H9 (cell line): ENCODE results near the gene ANKRD35. TPM values are rescaled to one million over a fixed set of nuclear protein-coding genes. Genes with fewer than 3 reads are reported as not detected.

Experiments used
- DNase-seq: peaks from one replicate; pipeline ENCODE4 v3.0.0-alpha.2; 2017
- H2AFZ ChIP-seq: one replicate; pipeline ENCODE4 v1.6.1; 2013; ENCODE audit warnings: mild to moderate bottlenecking, low read length, control low read depth, moderate library complexity
- H2AK5ac ChIP-seq: 2 replicates; pipeline ENCODE4 v1.6.1; 2013; ENCODE audit warnings: low read length, control low read depth, mixed read lengths; ENCODE audit not compliant: insufficient read length
- H2BK120ac ChIP-seq: one replicate; pipeline ENCODE4 v1.6.1; 2013; ENCODE audit warnings: low read depth, mild to moderate bottlenecking, low read length, control low read depth, inconsistent platforms; ENCODE audit not compliant: poor library complexity, severe bottlenecking
- H2BK12ac ChIP-seq: 2 replicates; pipeline ENCODE4 v1.6.1; 2013; ENCODE audit warnings: low read length, control low read depth, mixed read lengths, low read depth; ENCODE audit not compliant: insufficient read length
- H2BK15ac ChIP-seq: 2 replicates; pipeline ENCODE4 v1.6.1; 2013; ENCODE audit warnings: low read depth, low read length, control low read depth
- H2BK20ac ChIP-seq: one replicate; pipeline ENCODE4 v1.6.1; 2013; ENCODE audit warnings: low read depth, mild to moderate bottlenecking, low read length, control low read depth, inconsistent platforms; ENCODE audit not compliant: poor library complexity, severe bottlenecking
- H2BK5ac ChIP-seq: 2 replicates; pipeline ENCODE4 v1.6.1; 2013; ENCODE audit warnings: low read length, control low read depth, mixed read lengths; ENCODE audit not compliant: insufficient read length
- H3K14ac ChIP-seq: 2 replicates; pipeline ENCODE4 v1.6.1; 2013; ENCODE audit warnings: low read length, control low read depth; ENCODE audit not compliant: insufficient read depth
- H3K18ac ChIP-seq: 2 replicates; pipeline ENCODE4 v1.6.1; 2013; ENCODE audit warnings: low read depth, mild to moderate bottlenecking, mixed read lengths, low read length, control low read depth; ENCODE audit not compliant: insufficient read length
- H3K23ac ChIP-seq: 2 replicates; pipeline ENCODE4 v1.6.1; 2013; ENCODE audit warnings: low read length, control low read depth, mixed read lengths, low read depth; ENCODE audit not compliant: insufficient read length
- H3K23me2 ChIP-seq: 2 replicates; pipeline ENCODE4 v1.6.1; 2013; ENCODE audit warnings: low read depth, mild to moderate bottlenecking, mixed read lengths, low read length, control low read depth; ENCODE audit not compliant: insufficient read length, poor library complexity, severe bottlenecking
- H3K27ac ChIP-seq: 2 replicates; pipeline ENCODE4 v1.5.1; 2013; ENCODE audit warnings: low read length, control low read depth, mixed read lengths, low read depth; ENCODE audit not compliant: insufficient read length
- H3K27me3 ChIP-seq: 2 replicates; pipeline ENCODE4 v1.6.1; 2013; ENCODE audit warnings: low read length, control low read depth, inconsistent platforms; ENCODE audit not compliant: insufficient read depth
- H3K4ac ChIP-seq: 2 replicates; pipeline ENCODE4 v1.6.1; 2013; ENCODE audit warnings: low read depth, mild to moderate bottlenecking, control low read depth, inconsistent platforms, low read length, moderate library complexity
- H3K4me1 ChIP-seq: 2 replicates; pipeline ENCODE4 v1.6.1; 2013; ENCODE audit warnings: low read length, control low read depth, inconsistent platforms; ENCODE audit not compliant: insufficient read depth
- H3K4me2 ChIP-seq: 2 replicates; pipeline ENCODE4 v1.6.1; 2013; ENCODE audit warnings: low read length, control low read depth, mixed read lengths; ENCODE audit not compliant: insufficient read length, insufficient read depth
- H3K56ac ChIP-seq: 2 replicates; pipeline ENCODE4 v1.6.1; 2013; ENCODE audit warnings: low read depth, mild to moderate bottlenecking, mixed read lengths, low read length, control low read depth; ENCODE audit not compliant: insufficient read length
- H3K79me1 ChIP-seq: 2 replicates; pipeline ENCODE4 v1.6.1; 2013; ENCODE audit warnings: low read depth, mild to moderate bottlenecking, moderate library complexity, low read length, control low read depth, inconsistent platforms; ENCODE audit not compliant: insufficient read depth, poor library complexity, severe bottlenecking
- H3K79me2 ChIP-seq: 2 replicates; pipeline ENCODE4 v1.6.1; 2013; ENCODE audit warnings: low read length, control low read depth, inconsistent platforms; ENCODE audit not compliant: insufficient read depth
- H3K9ac ChIP-seq: 2 replicates; pipeline ENCODE4 v1.6.1; 2013; ENCODE audit warnings: low read length, control low read depth, mixed read lengths; ENCODE audit not compliant: insufficient read length; ENCODE audit errors: extremely low read depth
- H3K9me3 ChIP-seq: one replicate; pipeline ENCODE4 v1.6.1; 2013; ENCODE audit warnings: low read depth, low read length, inconsistent platforms; ENCODE audit not compliant: control insufficient read depth
- H3T11ph ChIP-seq: one replicate; pipeline ENCODE4 v1.6.1; 2013; ENCODE audit warnings: mild to moderate bottlenecking, low read length, control low read depth, inconsistent platforms
- H4K20me1 ChIP-seq: one replicate; pipeline ENCODE4 v1.6.1; 2013; ENCODE audit not compliant: control insufficient read depth, insufficient read length, insufficient read depth
- H4K5ac ChIP-seq: 2 replicates; pipeline ENCODE4 v1.6.1; 2013; ENCODE audit warnings: low read depth, mild to moderate bottlenecking, mixed read lengths, low read length, control low read depth; ENCODE audit not compliant: insufficient read length
- H4K8ac ChIP-seq: replicated peaks from 2 replicates; pipeline ENCODE4 v1.6.1; 2013; ENCODE audit warnings: low read length, control low read depth, mixed read lengths, low read depth; ENCODE audit not compliant: insufficient read length
- H4K91ac ChIP-seq: 2 replicates; pipeline ENCODE4 v1.6.1; 2013; ENCODE audit warnings: low read depth, mild to moderate bottlenecking, moderate library complexity, mixed read lengths, low read length, control low read depth; ENCODE audit not compliant: insufficient read length
- H3K27ac Mint-ChIP-seq, 3 experiments: 2 replicates in 2 of 3; 3 replicates in 1 of 3; pipeline ENCODE4 v1.8.0; 2020 to 2021; ENCODE audit warnings: mixed read lengths in 3 of 3, mild to moderate bottlenecking in 1 of 3, moderate library complexity in 1 of 3
- H3K27me3 Mint-ChIP-seq: 2 replicates; pipeline ENCODE4 v1.8.0; 2021; ENCODE audit warnings: low read depth, mild to moderate bottlenecking, moderate library complexity, mixed read lengths
- H3K36me3 Mint-ChIP-seq, 3 experiments: 2 replicates in 2 of 3; 3 replicates in 1 of 3; pipeline ENCODE4 v1.8.0; 2020 to 2021; ENCODE audit warnings: low read depth in 3 of 3, mixed read lengths in 3 of 3; ENCODE audit not compliant: insufficient read depth in 1 of 3
- H3K4me1 Mint-ChIP-seq, 2 experiments: 2 replicates each; pipeline ENCODE4 v1.8.0; 2020; ENCODE audit warnings: mixed read lengths in 2 of 2
- H3K4me3 Mint-ChIP-seq, 2 experiments: 2 replicates in 1 of 2; 3 replicates in 1 of 2; pipeline ENCODE4 v1.8.0; 2020 to 2021; ENCODE audit warnings: mild to moderate bottlenecking in 2 of 2, mixed read lengths in 2 of 2, moderate library complexity in 1 of 2
- H3K9me3 Mint-ChIP-seq, 2 experiments: 2 replicates in 1 of 2; 3 replicates in 1 of 2; pipeline ENCODE4 v1.8.0; 2020; ENCODE audit warnings: mild to moderate bottlenecking in 2 of 2, mixed read lengths in 2 of 2, moderate library complexity in 1 of 2
- CTCF ChIP-seq: fragments of 200-600 bp; sonication (generic); conservative IDR thresholded peaks from 3 replicates; pipeline ENCODE4 v1.8.0; 2021; ENCODE audit warnings: antibody characterized with exemption, mild to moderate bottlenecking
- WGBS: extraction: QIAGEN DNeasy Blood & Tissue Kit; methylation state at CpG from one replicate; pipeline ENCODE4 v1.1.7; 2013; ENCODE audit warnings: missing lambda C conversion rate, low lambda C conversion rate, mixed read lengths; ENCODE audit not compliant: insufficient read length; ENCODE audit errors: extremely low coverage; 5-methylcytosine and 5-hydroxymethylcytosine counted together
- total RNA-seq: library from RNA; stranded (reverse); gene quantifications from 2 replicates; pipeline ENCODE4 v1.2.1, GENCODE V29; 2021

Gene ANKRD35
- total RNA-seq, 1 experiment from 2014 or later: 0.28 TPM

- H3K9me3 Mint-ChIP-seq: no peaks in the 10 kb centered on the region; a peak in 1 of 5 replicates
- Histone ChIP-seq H3K23me2 (no peaks in the 10 kb centered on the region), H4K20me1 (no peaks in the 10 kb centered on the region), H4K5ac (no peak overlapping the region), H3K79me1 (no peaks in the 10 kb centered on the region), H3T11ph (peak overlapping the region; percentile 39), H2BK15ac (no peak overlapping the region), H3K27ac (peak overlapping the region; percentile 54), H3K56ac (no peak overlapping the region), H2BK120ac (no peak overlapping the region), H3K18ac (peak overlapping the region; percentile 93), H3K4me1 (peaks cover 4% of the 10 kb centered on the region), H4K8ac (no peak overlapping the region), H3K14ac (peak overlapping the region; percentile 91; the same call in 1 of the 2 replicates), H2BK5ac (no peak overlapping the region), H3K27me3 (no peaks in the 10 kb centered on the region), H3K9ac (peak overlapping the region; percentile 80), H3K4ac (no peak overlapping the region; the same call in none of the 2 replicates), H2BK20ac (no peak overlapping the region), H2AFZ (no peak overlapping the region), H3K23ac (no peak overlapping the region), H3K4me2 (peak overlapping the region; percentile 88), H2BK12ac (no peak overlapping the region), H3K79me2 (peaks cover 4% of the 10 kb centered on the region; the same call in 1 of the 2 replicates), H2AK5ac (no peak overlapping the region), H4K91ac (no peak overlapping the region), H3K9me3 (no peaks in the 10 kb centered on the region)
- no CpG with 5 or more reads among the region's 20 CpGs for WGBS
- no peaks in the 10 kb centered on the region for H3K27me3 Mint-ChIP-seq
- no peak for DNase-seq
- H3K36me3 Mint-ChIP-seq: peaks cover under 1 to 6% (median 4%) of the 10 kb centered on the region in 3 experiments; a peak in 5 of 7 replicates
- TF ChIP-seq CTCF: no peak
- peaks cover 13 to 19% of the 10 kb centered on the region in 2 experiments for H3K4me1 Mint-ChIP-seq
- peak overlapping the region; percentile 31 to 95 (median 45); a peak in 4 of 7 replicates for H3K27ac Mint-ChIP-seq
- peak overlapping the region; percentile 26 to 63 for H3K4me3 Mint-ChIP-seq
Measured at GRCh38 chr1:145927916-145928643, 42.4 kb upstream of the ANKRD35 start.
